GM12892 (cell line): Measurements from ENCODE around the gene MYOC.

Source experiments
- POLR2A ChIP-seq: IDR thresholded peaks from 2 replicates; pipeline ENCODE4 v1.6.1; 2011; ENCODE audit warnings: low read depth, low read length, control low read depth
- POLR2AphosphoS5 ChIP-seq: IDR thresholded peaks from 2 replicates; pipeline ENCODE4 v1.6.1; 2011; ENCODE audit warnings: low read depth, low read length, control low read depth
- TAF1 ChIP-seq: IDR thresholded peaks from 2 replicates; pipeline ENCODE4 v1.6.1; 2011; ENCODE audit warnings: low read depth, mild to moderate bottlenecking, control low read depth, low read length, borderline replicate concordance

DNA sequence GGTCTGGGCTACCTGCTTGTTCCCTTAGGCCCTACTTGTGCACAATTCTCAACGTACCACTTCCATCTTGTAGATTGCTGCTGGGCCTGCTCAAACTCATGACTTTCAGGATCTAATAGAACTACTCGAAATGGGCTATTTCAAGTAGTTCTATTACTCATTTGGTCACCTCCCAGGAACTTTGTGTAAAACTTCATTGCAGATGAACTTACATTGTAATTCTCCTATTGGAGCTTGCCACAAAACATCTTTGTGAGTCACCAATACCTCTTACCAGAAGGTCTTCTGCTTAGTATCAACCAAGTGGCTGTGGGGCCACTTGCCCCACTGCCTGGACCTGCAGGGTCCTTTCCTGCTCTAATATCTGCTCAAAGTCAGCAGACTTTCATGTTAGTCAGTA, 41.2 kb downstream of the MYOC start:
- no peak for TF ChIP-seq POLR2A
- no peak for TF ChIP-seq POLR2AphosphoS5
- TF ChIP-seq TAF1: no peak
